ENCODE measurements around the gene APP.

Gene APP

GRCh38 chr21:25907573-25908275 is 262.8 kb downstream of the APP start:
- no peak overlapping the region for H3K9ac ChIP-seq
- no peaks in the 10 kb centered on the region for H3K9me3 ChIP-seq (ENCODE audit: control insufficient read depth, low read length)
- H3K27ac ChIP-seq, result no peak overlapping the region
- H2AFZ ChIP-seq, result no peak overlapping the region
- H3K36me3 ChIP-seq (ENCODE audit: control insufficient read depth, insufficient read depth, low read length), result no peaks in the 10 kb centered on the region
- no peaks in the 10 kb centered on the region for H3K4me1 ChIP-seq
- H3K27me3 ChIP-seq (ENCODE audit: control insufficient read depth, insufficient read depth, low read length), result no peaks in the 10 kb centered on the region
- no peak for TF ChIP-seq CTCF (IDR thresholded peaks at IDR 0.05)
- no peak overlapping the region for H3K4me2 ChIP-seq (ENCODE audit: low read length)
- H3K79me2 ChIP-seq, result no peaks in the 10 kb centered on the region
- H3K4me3 ChIP-seq (ENCODE audit: low read depth, low read length), result no peak overlapping the region

DNA sequence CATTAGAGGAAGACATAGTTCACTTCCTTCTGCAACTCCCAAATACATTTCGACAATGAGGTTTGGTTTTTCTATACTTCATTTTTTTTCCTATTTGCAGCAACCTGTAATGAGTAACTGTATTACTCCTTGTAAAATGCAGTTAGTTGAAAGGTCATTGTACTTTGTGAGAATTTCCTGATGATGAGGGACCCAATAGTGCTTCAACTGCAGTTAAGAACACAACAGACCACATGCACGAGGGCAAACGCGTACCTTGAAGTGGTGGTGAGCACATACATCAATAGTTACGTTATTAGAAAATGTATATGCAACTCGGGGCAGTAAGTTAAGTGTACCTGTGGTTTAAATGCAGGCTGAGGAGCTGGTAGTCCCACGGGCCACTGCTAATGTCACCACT is 264.0 kb downstream of the APP start:
- Histone ChIP-seq H3K9ac (no peak overlapping the region), H3K4me3 (ENCODE audit: low read depth, low read length) (no peak overlapping the region), H3K79me2 (no peaks in the 10 kb centered on the region), H3K4me1 (no peaks in the 10 kb centered on the region), H2AFZ (no peak overlapping the region), H3K27ac (no peak overlapping the region), H3K36me3 (ENCODE audit: control insufficient read depth, insufficient read depth, low read length) (no peaks in the 10 kb centered on the region), H3K27me3 (ENCODE audit: control insufficient read depth, insufficient read depth, low read length) (no peaks in the 10 kb centered on the region), H3K4me2 (ENCODE audit: low read length) (no peak overlapping the region), H3K9me3 (ENCODE audit: control insufficient read depth, low read length) (no peaks in the 10 kb centered on the region)
- no peak for TF ChIP-seq CTCF (IDR thresholded peaks at IDR 0.05)

DNA sequence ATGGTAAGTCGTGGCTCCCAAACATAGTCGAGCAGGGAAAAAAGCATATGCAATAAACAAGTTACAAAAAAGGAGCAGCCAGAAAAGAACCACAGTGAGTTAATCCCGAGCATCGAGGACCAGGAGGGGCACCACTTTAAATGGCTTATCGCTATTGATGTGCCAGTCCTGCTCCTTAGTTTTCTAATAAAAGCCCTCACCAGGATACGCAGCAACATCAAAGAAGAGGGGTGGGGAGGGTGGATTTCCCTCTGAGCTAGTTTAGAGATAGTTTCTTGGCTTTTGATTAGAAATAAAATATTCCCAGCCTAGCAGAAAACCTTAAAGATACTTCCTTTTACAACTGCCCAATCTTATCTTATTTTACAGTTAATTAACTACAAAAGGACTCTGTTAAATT is 265.4 kb downstream of the APP start:
- no peak overlapping the region for H3K27ac ChIP-seq
- H3K4me2 ChIP-seq (ENCODE audit: low read length), result no peak overlapping the region
- no peaks in the 10 kb centered on the region for H3K9me3 ChIP-seq (ENCODE audit: control insufficient read depth, low read length)
- H3K36me3 ChIP-seq (ENCODE audit: control insufficient read depth, insufficient read depth, low read length), result no peaks in the 10 kb centered on the region
- no peak overlapping the region for H3K4me3 ChIP-seq (ENCODE audit: low read depth, low read length)
- no peak overlapping the region for H2AFZ ChIP-seq
- H3K27me3 ChIP-seq (ENCODE audit: control insufficient read depth, insufficient read depth, low read length), result no peaks in the 10 kb centered on the region
- no peak for TF ChIP-seq CTCF (IDR thresholded peaks at IDR 0.05)
- no peaks in the 10 kb centered on the region for H3K4me1 ChIP-seq
- H3K9ac ChIP-seq, result no peak overlapping the region
- H3K79me2 ChIP-seq, result no peaks in the 10 kb centered on the region

GRCh38 chr21:25904044-25904695 is 266.4 kb downstream of the APP start:
- Histone ChIP-seq H3K27ac (no peak overlapping the region), H2AFZ (no peak overlapping the region), H3K27me3 (ENCODE audit: control insufficient read depth, insufficient read depth, low read length) (no peaks in the 10 kb centered on the region), H3K79me2 (no peaks in the 10 kb centered on the region), H3K36me3 (ENCODE audit: control insufficient read depth, insufficient read depth, low read length) (no peaks in the 10 kb centered on the region), H3K4me3 (ENCODE audit: low read depth, low read length) (no peak overlapping the region), H3K4me1 (no peaks in the 10 kb centered on the region), H3K4me2 (ENCODE audit: low read length) (no peak overlapping the region), H3K9ac (no peak overlapping the region), H3K9me3 (ENCODE audit: control insufficient read depth, low read length) (no peaks in the 10 kb centered on the region)
- TF ChIP-seq CTCF (IDR thresholded peaks at IDR 0.05), result no peak

DNA sequence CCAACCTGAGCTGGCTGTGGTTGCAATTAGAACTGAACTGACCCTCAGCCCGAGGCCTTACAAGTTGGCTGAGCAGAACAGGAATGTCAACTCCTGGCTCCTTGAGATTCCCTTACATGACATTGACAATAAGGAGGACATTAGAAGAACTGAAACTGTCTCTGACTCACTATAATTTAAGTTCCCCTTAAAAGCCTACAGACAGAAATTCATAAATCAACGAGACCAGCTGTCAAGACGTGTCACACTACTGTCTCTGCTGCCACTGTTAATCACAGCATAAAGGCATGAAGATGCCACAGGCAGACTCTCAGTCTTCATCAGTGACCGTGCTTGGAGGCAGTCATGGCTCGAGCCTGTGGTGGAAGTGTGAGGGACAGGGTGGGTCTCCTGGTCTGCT is 267.0 kb downstream of the APP start:
- no peaks in the 10 kb centered on the region for H3K79me2 ChIP-seq
- TF ChIP-seq CTCF (IDR thresholded peaks at IDR 0.05), result no peak
- no peaks in the 10 kb centered on the region for H3K27me3 ChIP-seq (ENCODE audit: control insufficient read depth, insufficient read depth, low read length)
- H3K36me3 ChIP-seq (ENCODE audit: control insufficient read depth, insufficient read depth, low read length), result no peaks in the 10 kb centered on the region
- H3K9me3 ChIP-seq (ENCODE audit: control insufficient read depth, low read length), result no peaks in the 10 kb centered on the region
- H2AFZ ChIP-seq, result no peak overlapping the region
- no peak overlapping the region for H3K27ac ChIP-seq
- H3K4me3 ChIP-seq (ENCODE audit: low read depth, low read length), result no peak overlapping the region
- no peaks in the 10 kb centered on the region for H3K4me1 ChIP-seq
- no peak overlapping the region for H3K9ac ChIP-seq
- no peak overlapping the region for H3K4me2 ChIP-seq (ENCODE audit: low read length)

Data from parathyroid adenoma (tissue), 2 donors.